Measurements from ENCODE around the gene AMZ1. TPM values are rescaled to one million over a fixed set of nuclear protein-coding genes. Genes with fewer than 3 reads are reported as not detected.
"Not testable (repeated sequence)": the region's sequence is repeated elsewhere in the genome, so short reads cannot be mapped to it uniquely, and the experiment has no call there.

The AMZ1 gene
- total RNA-seq, 2 donors from 2014 or later = 0.62 TPM; not detected in 1

- TF ChIP-seq POLR2A (IDR thresholded peaks at IDR 0.05) = no peak
- TF ChIP-seq CTCF (IDR thresholded peaks at IDR 0.05) = no peak
- TF ChIP-seq POLR2AphosphoS5 (IDR thresholded peaks at IDR 0.05) = no peak
- Histone ChIP-seq H3K9me3 (no peaks in the 10 kb centered on the region), H3K4me3 (peak overlapping the region in 1 of 2 donors; percentile 28), H3K36me3 (no peaks in the 10 kb centered on the region), H3K4me1 (replicated peaks) (no peaks in the 10 kb centered on the region), H3K27me3 (replicated peaks; ENCODE audit: insufficient read depth) (peaks cover 8% of the 10 kb centered on the region), H3K27ac (no peak overlapping the region)
- DNase-seq (ENCODE audit: low spot score) = no peak
- 15% methylated on average over 39 of the region's 62 CpGs for WGBS
- intact Hi-C loops (cut with DNase I) = no loop called here
Observed at GRCh38 chr7:2688409-2689342, 674 bp downstream of the AMZ1 start.

GRCh38 chr7:2689343-2689847 lies 1.4 kb downstream of the AMZ1 start:
- TF ChIP-seq POLR2A (IDR thresholded peaks at IDR 0.05) (no peak), POLR2AphosphoS5 (IDR thresholded peaks at IDR 0.05) (no peak), CTCF (IDR thresholded peaks at IDR 0.05) (no peak)
- Histone ChIP-seq H3K27me3 (replicated peaks; ENCODE audit: insufficient read depth) (peaks cover 8% of the 10 kb centered on the region), H3K9me3 (no peaks in the 10 kb centered on the region), H3K4me3 (no peak overlapping the region), H3K36me3 (no peaks in the 10 kb centered on the region), H3K27ac (no peak overlapping the region), H3K4me1 (replicated peaks) (no peaks in the 10 kb centered on the region)
- WGBS = 77% methylated on average over 16 of the region's 16 CpGs
- DNase-seq (ENCODE audit: low spot score) = no peak
- intact Hi-C loops (cut with DNase I) = no loop called here

GRCh38 chr7:2689951-2690705 lies 2.1 kb downstream of the AMZ1 start:
- intact Hi-C loops (cut with DNase I) = no loop called here

GRCh38 chr7:2691011-2691707 lies 3.2 kb downstream of the AMZ1 start:
- Histone ChIP-seq H3K36me3 (no peaks in the 10 kb centered on the region), H3K9me3 (no peaks in the 10 kb centered on the region), H3K27me3 (replicated peaks; ENCODE audit: insufficient read depth) (peaks cover 8% of the 10 kb centered on the region), H3K27ac (no peak overlapping the region), H3K4me3 (no peak overlapping the region), H3K4me1 (replicated peaks) (no peaks in the 10 kb centered on the region)
- intact Hi-C loops (cut with DNase I) = no loop called here
- no peak for DNase-seq (ENCODE audit: low spot score)
- TF ChIP-seq CTCF (IDR thresholded peaks at IDR 0.05) (no peak), POLR2A (IDR thresholded peaks at IDR 0.05) (no peak), POLR2AphosphoS5 (IDR thresholded peaks at IDR 0.05) (no peak)
- WGBS = 93% methylated on average over 18 of the region's 18 CpGs

More at GRCh38 chr7:2689951-2690705, 2.1 kb downstream of the AMZ1 start:
- TF ChIP-seq CTCF (IDR thresholded peaks at IDR 0.05) (no peak), POLR2AphosphoS5 (IDR thresholded peaks at IDR 0.05) (no peak), POLR2A (IDR thresholded peaks at IDR 0.05) (no peak)
- 75% methylated on average over 21 of the region's 23 CpGs for WGBS
- Histone ChIP-seq H3K27ac (no peak overlapping the region), H3K36me3 (no peaks in the 10 kb centered on the region), H3K27me3 (replicated peaks; ENCODE audit: insufficient read depth) (peaks cover 8% of the 10 kb centered on the region), H3K4me3 (no peak overlapping the region), H3K9me3 (no peaks in the 10 kb centered on the region), H3K4me1 (replicated peaks) (no peaks in the 10 kb centered on the region)
- DNase-seq (ENCODE audit: low spot score) = no peak

GRCh38 chr7:2691932-2692439 lies 4.0 kb downstream of the AMZ1 start:
- intact Hi-C loops (cut with DNase I); DNase-seq (ENCODE audit: low spot score); H3K4me3 ChIP-seq; H3K36me3 ChIP-seq; H3K27ac ChIP-seq; H3K9me3 ChIP-seq; H3K4me1 ChIP-seq (replicated peaks); H3K27me3 ChIP-seq (replicated peaks; ENCODE audit: insufficient read depth): not testable (repeated sequence)
- 90% methylated on average over 23 of the region's 23 CpGs for WGBS

Measured in prostate gland (tissue), 2 donors.